LNCaP clone FGC (cell line): ENCODE data around the gene FOXR1.

ENCODE experiments used
- DNase-seq: peaks from one replicate; pipeline ENCODE4 v3.0.0-alpha.2; 2011; ENCODE audit warnings: low read depth
- H3K4me3 ChIP-seq: 2 replicates; pipeline ENCODE4 v1.5.1; 2011; ENCODE audit warnings: mild to moderate bottlenecking, low read depth, low read length, control low read depth
- TF ChIP-seq, protein P1 (sequence below): IDR thresholded peaks from 2 replicates; pipeline ENCODE4 v1.5.1; 2012; ENCODE audit warnings: mild to moderate bottlenecking; ENCODE audit not compliant: control insufficient read depth, insufficient read depth; ENCODE audit errors: extremely low read depth

FOXR1 gene

DNA sequence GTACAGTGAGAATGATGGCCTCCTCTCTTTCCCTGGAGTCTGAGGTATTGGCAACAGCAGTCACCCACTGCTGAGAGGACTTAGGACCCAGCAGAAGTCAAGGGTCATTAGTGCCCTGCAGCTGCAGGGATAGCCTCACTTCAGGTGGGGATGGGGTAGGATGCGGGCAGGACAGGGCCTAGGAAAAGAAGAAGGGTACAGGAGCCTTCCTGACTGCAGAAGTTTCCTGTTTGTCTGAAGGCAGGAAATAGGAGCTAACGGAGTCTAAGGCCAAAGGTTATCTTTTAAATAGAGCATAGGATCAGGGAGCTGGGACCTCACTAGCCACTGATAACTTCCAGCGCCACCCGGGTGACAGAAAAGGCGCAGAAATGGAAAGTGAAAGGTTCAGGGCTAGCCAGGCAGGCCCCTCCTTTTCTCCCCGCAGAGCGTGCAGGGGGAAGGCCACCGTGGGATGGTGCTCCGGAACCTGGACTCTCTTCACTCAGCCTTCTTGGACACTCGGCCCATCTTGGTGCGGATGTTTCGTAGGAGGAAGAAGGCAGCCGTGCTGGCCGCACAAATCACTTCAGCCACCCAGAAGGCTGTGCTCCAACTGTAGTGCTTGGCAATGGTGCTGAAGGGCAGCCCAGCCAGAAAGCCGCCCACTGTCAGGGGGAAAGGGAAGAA lies 53.0 kb downstream of the FOXR1 start:
- no peak overlapping the region for H3K4me3 ChIP-seq
- DNase-seq: no peak
- TF ChIP-seq, protein P1, sequence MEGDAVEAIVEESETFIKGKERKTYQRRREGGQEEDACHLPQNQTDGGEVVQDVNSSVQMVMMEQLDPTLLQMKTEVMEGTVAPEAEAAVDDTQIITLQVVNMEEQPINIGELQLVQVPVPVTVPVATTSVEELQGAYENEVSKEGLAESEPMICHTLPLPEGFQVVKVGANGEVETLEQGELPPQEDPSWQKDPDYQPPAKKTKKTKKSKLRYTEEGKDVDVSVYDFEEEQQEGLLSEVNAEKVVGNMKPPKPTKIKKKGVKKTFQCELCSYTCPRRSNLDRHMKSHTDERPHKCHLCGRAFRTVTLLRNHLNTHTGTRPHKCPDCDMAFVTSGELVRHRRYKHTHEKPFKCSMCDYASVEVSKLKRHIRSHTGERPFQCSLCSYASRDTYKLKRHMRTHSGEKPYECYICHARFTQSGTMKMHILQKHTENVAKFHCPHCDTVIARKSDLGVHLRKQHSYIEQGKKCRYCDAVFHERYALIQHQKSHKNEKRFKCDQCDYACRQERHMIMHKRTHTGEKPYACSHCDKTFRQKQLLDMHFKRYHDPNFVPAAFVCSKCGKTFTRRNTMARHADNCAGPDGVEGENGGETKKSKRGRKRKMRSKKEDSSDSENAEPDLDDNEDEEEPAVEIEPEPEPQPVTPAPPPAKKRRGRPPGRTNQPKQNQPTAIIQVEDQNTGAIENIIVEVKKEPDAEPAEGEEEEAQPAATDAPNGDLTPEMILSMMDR: no peak

DNA sequence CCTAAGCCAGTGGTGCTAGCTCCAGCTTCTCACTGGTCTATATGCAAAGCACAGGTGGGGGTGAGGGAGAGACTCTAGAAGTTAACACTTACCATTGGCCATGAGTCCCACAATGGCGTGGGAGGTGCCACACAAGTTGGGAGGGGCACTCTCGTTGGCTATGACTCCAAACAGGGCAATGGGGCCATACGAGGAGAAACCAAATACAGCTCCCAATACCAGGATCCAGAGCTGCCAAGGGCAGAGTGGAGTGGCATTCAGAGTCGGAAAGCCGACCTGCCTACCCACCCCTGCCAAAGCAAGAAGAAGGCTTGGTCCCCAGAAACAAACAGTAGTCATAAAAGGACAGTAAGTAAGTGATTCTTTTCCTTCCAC lies 53.5 kb downstream of the FOXR1 start:
- no peak overlapping the region for H3K4me3 ChIP-seq
- TF ChIP-seq, protein P1: no peak
- no peak for DNase-seq

DNA sequence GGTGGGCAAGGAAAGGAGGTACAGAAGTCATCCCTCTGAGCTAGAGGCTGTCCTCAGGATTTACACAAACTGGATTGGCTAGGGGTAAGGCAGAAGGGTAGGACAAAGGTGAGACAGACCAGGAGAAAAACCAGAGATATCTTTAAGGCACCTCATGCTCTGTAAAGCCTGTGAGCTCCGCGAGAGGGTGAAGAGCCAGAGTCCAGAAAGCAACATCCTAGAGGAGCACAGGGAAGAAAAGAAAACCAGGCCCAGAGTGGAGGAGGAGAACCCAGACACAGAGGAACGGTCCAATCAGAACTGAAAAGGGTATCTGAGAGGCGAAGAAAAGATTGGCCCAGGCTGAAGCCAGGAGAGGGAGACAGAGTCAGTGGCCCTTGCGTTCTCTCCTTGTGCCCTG lies 54.0 kb downstream of the FOXR1 start:
- TF ChIP-seq, protein P1: no peak
- no peak overlapping the region for H3K4me3 ChIP-seq
- DNase-seq: no peak

DNA sequence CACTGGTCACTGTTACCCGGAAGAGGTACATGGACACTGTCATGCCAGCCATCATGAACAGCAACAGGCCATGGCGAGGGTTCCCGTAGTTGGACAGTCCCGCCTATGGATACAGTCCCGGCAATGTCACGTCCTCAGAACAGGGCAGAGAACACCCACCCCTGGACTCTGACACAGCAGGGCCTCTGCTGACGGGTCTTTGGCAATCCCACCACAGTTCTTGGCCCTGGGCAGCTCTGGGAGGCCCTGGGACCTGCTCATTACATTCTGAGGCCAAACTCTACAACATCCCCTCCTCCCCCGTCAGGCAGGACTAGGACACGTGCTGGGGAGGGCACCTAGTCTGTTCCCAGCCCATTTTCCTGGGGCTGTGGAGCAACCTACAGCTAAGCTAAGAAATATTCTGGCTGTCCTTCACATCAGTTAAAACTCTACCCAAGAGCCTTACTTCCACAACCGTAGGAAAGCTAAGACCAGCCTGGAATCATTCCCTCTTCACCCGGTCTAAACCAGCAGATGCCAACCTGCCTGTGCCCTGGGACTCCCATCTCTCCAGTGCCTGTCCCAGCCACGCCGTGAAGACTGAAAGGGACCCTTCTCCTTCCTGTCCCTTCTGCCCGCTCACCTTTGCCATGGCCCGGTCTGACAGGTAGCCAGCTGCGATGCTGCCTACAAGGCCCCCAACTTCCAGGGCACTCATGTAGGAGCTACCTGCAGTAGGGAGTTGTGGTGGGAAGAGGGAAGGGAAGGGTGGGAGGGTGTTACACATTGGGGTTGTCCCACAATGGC lies 54.6 kb downstream of the FOXR1 start:
- H3K4me3 ChIP-seq: no peak overlapping the region
- DNase-seq: no peak
- TF ChIP-seq, protein P1: no peak

DNA sequence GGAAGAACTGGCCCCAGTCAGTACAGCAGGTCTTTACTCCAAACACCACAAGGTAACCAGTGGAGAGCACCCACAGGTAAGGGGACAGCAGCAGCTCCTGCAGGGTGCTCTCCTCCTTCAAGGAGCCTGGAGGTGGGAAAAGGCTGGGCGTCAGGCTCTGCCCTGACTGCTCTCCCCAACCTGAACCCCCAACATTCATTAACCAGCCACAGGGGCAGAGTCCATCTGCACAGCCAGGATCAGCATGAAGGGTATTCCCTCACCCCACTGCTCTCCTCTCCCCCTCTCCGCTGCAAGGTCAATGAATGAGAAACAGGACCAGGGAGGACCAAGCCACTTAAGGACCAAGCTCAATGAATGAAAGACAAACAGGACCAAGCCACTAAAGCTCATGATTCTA lies 55.4 kb downstream of the FOXR1 start:
- no peak overlapping the region for H3K4me3 ChIP-seq
- no peak for DNase-seq
- TF ChIP-seq, protein P1: no peak

DNA sequence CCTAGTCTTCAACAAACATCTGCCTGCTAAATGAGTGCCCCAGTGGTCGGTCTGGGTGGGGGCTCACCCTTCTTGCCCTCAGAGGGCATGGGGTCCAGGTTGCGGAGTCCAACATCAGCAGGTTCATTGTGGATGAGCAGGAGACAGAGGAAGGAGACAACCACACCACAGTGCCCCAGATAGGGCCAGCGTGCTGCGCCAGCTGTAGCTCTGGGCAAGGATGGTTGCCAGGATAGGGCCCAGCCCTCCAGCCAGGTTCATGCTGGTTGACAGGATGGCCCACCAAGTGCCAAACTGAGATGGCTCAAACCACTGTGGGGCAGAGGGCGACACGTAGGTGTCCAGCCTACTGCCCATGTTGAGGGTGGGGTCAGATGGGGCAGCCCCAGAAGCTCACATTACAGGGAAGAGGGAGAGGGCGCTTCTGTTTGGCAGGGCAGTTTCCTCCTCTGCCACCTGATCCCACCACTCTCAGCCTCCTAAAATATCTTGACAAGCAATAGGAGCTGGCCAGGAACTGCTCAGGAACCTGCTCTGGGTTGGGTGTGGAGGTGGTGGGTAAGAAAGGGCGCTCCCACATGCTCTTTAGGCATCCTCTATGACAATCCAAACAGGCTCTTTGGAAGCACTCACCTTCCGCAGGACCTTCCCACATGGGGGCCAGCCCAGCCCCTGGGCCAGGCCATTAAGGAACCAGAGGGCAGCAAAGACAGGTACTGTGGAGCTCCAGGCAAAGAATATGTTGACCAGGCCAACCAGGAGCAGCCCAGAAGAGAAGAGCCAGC lies 56.2 kb downstream of the FOXR1 start:
- H3K4me3 ChIP-seq: no peak overlapping the region
- no peak for DNase-seq
- TF ChIP-seq, protein P1: no peak
